ENCODE results near the gene SUSD3. TPM values are rescaled to one million over a fixed set of nuclear protein-coding genes. Genes with fewer than 3 reads are reported as not detected.

Gene SUSD3
- total and polyA plus RNA-seq, 5 donors from 2014 or later = 68.7 to 229 (median 205) TPM

GRCh38 chr9:93123561-93124283, 65.2 kb downstream of the SUSD3 start:
- Histone ChIP-seq H3K4me1 (ENCODE audit: control insufficient read depth, insufficient read depth, low read length, poor library complexity, severe bottlenecking) (peaks cover 40% of the 10 kb centered on the region), H3K27ac (ENCODE audit: insufficient read depth, low read length, poor library complexity, severe bottlenecking) (no peak overlapping the region), H3K9me3 (ENCODE audit: control insufficient read depth in 2 of 2, low read length in 2 of 2) (no peaks in the 10 kb centered on the region), H3K36me3 (ENCODE audit: control insufficient read depth, insufficient read depth, low read length) (peaks cover 25% of the 10 kb centered on the region), H3K27me3 (ENCODE audit: control insufficient read depth, insufficient read depth, low read length) (no peaks in the 10 kb centered on the region), H3K4me3 (ENCODE audit: low read depth, low read length) (no peak overlapping the region)
- peak overlapping the region in 1 of 3 donors; percentile 49 for H3K27ac Mint-ChIP-seq
- H3K27me3 Mint-ChIP-seq = no peaks in the 10 kb centered on the region
- H3K4me1 Mint-ChIP-seq = peaks cover 0 to 62% (median 26%) of the 10 kb centered on the region in 4 donors
- DNase-seq (no peak), ATAC-seq (ENCODE audit: low read depth in 2 of 2) (no peak)
- no peaks in the 10 kb centered on the region for H3K9me3 Mint-ChIP-seq
- H3K4me3 Mint-ChIP-seq = no peak overlapping the region
- peaks cover 12% of the 10 kb centered on the region for H3K36me3 Mint-ChIP-seq

- no peak for ATAC-seq (ENCODE audit: low read depth in 2 of 2)
- no peak overlapping the region for H3K27ac ChIP-seq (ENCODE audit: insufficient read depth, low read length, poor library complexity, severe bottlenecking)
- peaks cover 0 to 60% (median 27%) of the 10 kb centered on the region in 4 donors for H3K4me1 Mint-ChIP-seq
These were observed 66.3 kb downstream of the SUSD3 start for GRCh38 chr9:93124793-93125192.

GRCh38 chr9:93125331-93125894, 66.9 kb downstream of the SUSD3 start:
- Mint-ChIP-seq H3K36me3 (peaks cover 10% of the 10 kb centered on the region), H3K9me3 (no peaks in the 10 kb centered on the region), H3K4me1 (peaks cover 0 to 57% (median 25%) of the 10 kb centered on the region in 4 donors), H3K27ac (peak overlapping the region; percentile 91 to 95 (median 92)), H3K27me3 (no peaks in the 10 kb centered on the region), H3K4me3 (peak overlapping the region in 2 of 4 donors; percentile 67 to 73)
- peak overlapping the region; percentile 35 for H3K27ac ChIP-seq (ENCODE audit: insufficient read depth, low read length, poor library complexity, severe bottlenecking)
- no peak overlapping the region for H3K4me3 ChIP-seq (ENCODE audit: low read depth, low read length)
- H3K36me3 ChIP-seq (ENCODE audit: control insufficient read depth, insufficient read depth, low read length) = peaks cover 25% of the 10 kb centered on the region
- no peaks in the 10 kb centered on the region for H3K9me3 ChIP-seq (ENCODE audit: control insufficient read depth in 2 of 2, low read length in 2 of 2)
- no peaks in the 10 kb centered on the region for H3K27me3 ChIP-seq (ENCODE audit: control insufficient read depth, insufficient read depth, low read length)
- H3K4me1 ChIP-seq (ENCODE audit: control insufficient read depth, insufficient read depth, low read length, poor library complexity, severe bottlenecking) = peaks cover 43% of the 10 kb centered on the region
- DNase-seq (no peak), ATAC-seq (ENCODE audit: low read depth in 2 of 2) (no peak)

More at GRCh38 chr9:93124793-93125192, 66.3 kb downstream of the SUSD3 start:
- H3K4me1 ChIP-seq (ENCODE audit: control insufficient read depth, insufficient read depth, low read length, poor library complexity, severe bottlenecking) = peaks cover 43% of the 10 kb centered on the region
- no peaks in the 10 kb centered on the region for H3K27me3 ChIP-seq (ENCODE audit: control insufficient read depth, insufficient read depth, low read length)
- Mint-ChIP-seq H3K27me3 (no peaks in the 10 kb centered on the region), H3K27ac (peak overlapping the region in 2 of 3 donors; percentile 49 to 55), H3K4me3 (no peak overlapping the region), H3K36me3 (peaks cover 12% of the 10 kb centered on the region), H3K9me3 (no peaks in the 10 kb centered on the region)
- H3K4me3 ChIP-seq (ENCODE audit: low read depth, low read length) = no peak overlapping the region
- H3K9me3 ChIP-seq (ENCODE audit: control insufficient read depth in 2 of 2, low read length in 2 of 2) = no peaks in the 10 kb centered on the region
- no peak for DNase-seq
- H3K36me3 ChIP-seq (ENCODE audit: control insufficient read depth, insufficient read depth, low read length) = peaks cover 25% of the 10 kb centered on the region

GRCh38 chr9:93126151-93126781, 67.8 kb downstream of the SUSD3 start:
- Histone ChIP-seq H3K4me1 (ENCODE audit: control insufficient read depth, insufficient read depth, low read length, poor library complexity, severe bottlenecking) (peaks cover 51% of the 10 kb centered on the region), H3K9me3 (ENCODE audit: control insufficient read depth in 2 of 2, low read length in 2 of 2) (no peaks in the 10 kb centered on the region), H3K27ac (ENCODE audit: insufficient read depth, low read length, poor library complexity, severe bottlenecking) (peak overlapping the region; percentile 35), H3K4me3 (ENCODE audit: low read depth, low read length) (no peak overlapping the region), H3K27me3 (ENCODE audit: control insufficient read depth, insufficient read depth, low read length) (no peaks in the 10 kb centered on the region), H3K36me3 (ENCODE audit: control insufficient read depth, insufficient read depth, low read length) (peaks cover 24% of the 10 kb centered on the region)
- ATAC-seq (ENCODE audit: low read depth in 2 of 2) (peak in 1 of 2 donors; percentile 41), DNase-seq (peak in 1 of 3 donors; percentile 67)
- Mint-ChIP-seq H3K4me1 (peaks cover 0 to 64% (median 30%) of the 10 kb centered on the region in 4 donors), H3K36me3 (peaks cover 9% of the 10 kb centered on the region), H3K27me3 (no peaks in the 10 kb centered on the region), H3K4me3 (peak overlapping the region in 3 of 4 donors; percentile 67 to 79 (median 73)), H3K27ac (peak overlapping the region; percentile 91 to 95 (median 92)), H3K9me3 (no peaks in the 10 kb centered on the region)

- Histone ChIP-seq H3K27me3 (ENCODE audit: control insufficient read depth, insufficient read depth, low read length) (no peaks in the 10 kb centered on the region), H3K4me3 (ENCODE audit: low read depth, low read length) (no peak overlapping the region), H3K9me3 (ENCODE audit: control insufficient read depth in 2 of 2, low read length in 2 of 2) (no peaks in the 10 kb centered on the region), H3K27ac (ENCODE audit: insufficient read depth, low read length, poor library complexity, severe bottlenecking) (peak overlapping the region; percentile 51), H3K4me1 (ENCODE audit: control insufficient read depth, insufficient read depth, low read length, poor library complexity, severe bottlenecking) (peaks cover 57% of the 10 kb centered on the region), H3K36me3 (ENCODE audit: control insufficient read depth, insufficient read depth, low read length) (peaks cover 18% of the 10 kb centered on the region)
- H3K4me1 Mint-ChIP-seq = peaks cover 0 to 70% (median 34%) of the 10 kb centered on the region in 4 donors
- peak overlapping the region; percentile 46 to 73 (median 54) for H3K4me3 Mint-ChIP-seq
- peak in 1 of 3 donors; percentile 42 for DNase-seq
- no peaks in the 10 kb centered on the region for H3K9me3 Mint-ChIP-seq
- peaks cover 9% of the 10 kb centered on the region for H3K36me3 Mint-ChIP-seq
- peak overlapping the region; percentile 56 to 95 (median 91) for H3K27ac Mint-ChIP-seq
- no peaks in the 10 kb centered on the region for H3K27me3 Mint-ChIP-seq
- no peak for ATAC-seq (ENCODE audit: low read depth in 2 of 2)
These were observed 68.4 kb downstream of the SUSD3 start for GRCh38 chr9:93126825-93127368.

GRCh38 chr9:93127395-93127911, 69.0 kb downstream of the SUSD3 start:
- Mint-ChIP-seq H3K4me1 (peaks cover 0 to 76% (median 40%) of the 10 kb centered on the region in 4 donors), H3K36me3 (peaks cover 9% of the 10 kb centered on the region), H3K4me3 (peak overlapping the region in 3 of 4 donors; percentile 21 to 73 (median 62)), H3K27me3 (no peaks in the 10 kb centered on the region), H3K27ac (peak overlapping the region; percentile 56 to 95 (median 91)), H3K9me3 (no peaks in the 10 kb centered on the region)
- H3K4me1 ChIP-seq (ENCODE audit: control insufficient read depth, insufficient read depth, low read length, poor library complexity, severe bottlenecking) = peaks cover 63% of the 10 kb centered on the region
- peaks cover 18% of the 10 kb centered on the region for H3K36me3 ChIP-seq (ENCODE audit: control insufficient read depth, insufficient read depth, low read length)
- no peaks in the 10 kb centered on the region for H3K9me3 ChIP-seq (ENCODE audit: control insufficient read depth in 2 of 2, low read length in 2 of 2)
- DNase-seq = no peak
- no peak overlapping the region for H3K4me3 ChIP-seq (ENCODE audit: low read depth, low read length)
- ATAC-seq (ENCODE audit: low read depth in 2 of 2) = no peak
- peak overlapping the region; percentile 51 for H3K27ac ChIP-seq (ENCODE audit: insufficient read depth, low read length, poor library complexity, severe bottlenecking)
- no peaks in the 10 kb centered on the region for H3K27me3 ChIP-seq (ENCODE audit: control insufficient read depth, insufficient read depth, low read length)

- no peak for ATAC-seq (ENCODE audit: low read depth in 2 of 2)
- H3K4me3 Mint-ChIP-seq = peak overlapping the region; percentile 12 to 88 (median 36)
- Histone ChIP-seq H3K9me3 (ENCODE audit: control insufficient read depth in 2 of 2, low read length in 2 of 2) (no peaks in the 10 kb centered on the region), H3K4me1 (ENCODE audit: control insufficient read depth, insufficient read depth, low read length, poor library complexity, severe bottlenecking) (peaks cover 70% of the 10 kb centered on the region), H3K36me3 (ENCODE audit: control insufficient read depth, insufficient read depth, low read length) (peaks cover 18% of the 10 kb centered on the region), H3K4me3 (ENCODE audit: low read depth, low read length) (no peak overlapping the region), H3K27ac (ENCODE audit: insufficient read depth, low read length, poor library complexity, severe bottlenecking) (peak overlapping the region; percentile 51), H3K27me3 (ENCODE audit: control insufficient read depth, insufficient read depth, low read length) (no peaks in the 10 kb centered on the region)
- H3K36me3 Mint-ChIP-seq = peaks cover 9% of the 10 kb centered on the region
- H3K27ac Mint-ChIP-seq = peak overlapping the region; percentile 7 to 95 (median 91)
- DNase-seq = no peak
- no peaks in the 10 kb centered on the region for H3K27me3 Mint-ChIP-seq
- no peaks in the 10 kb centered on the region for H3K9me3 Mint-ChIP-seq
- H3K4me1 Mint-ChIP-seq = peaks cover 0 to 83% (median 45%) of the 10 kb centered on the region in 4 donors
These were observed 69.7 kb downstream of the SUSD3 start for GRCh38 chr9:93128011-93128714.

Data from CD4-positive, CD25-positive, alpha-beta regulatory T cell (primary cell).